Erythroblast (primary cell): Measurements from ENCODE around the gene NPR3.

Source experiments
- GATA1 ChIP-seq: IDR thresholded peaks from 2 replicates; pipeline ENCODE4 v1.6.1; 2011; ENCODE audit warnings: low read depth, mild to moderate bottlenecking, control low read depth, low read length, moderate library complexity
- POLR2A ChIP-seq: IDR thresholded peaks from 2 replicates; pipeline ENCODE4 v1.6.1; 2011; ENCODE audit warnings: mild to moderate bottlenecking, low read length

DNA sequence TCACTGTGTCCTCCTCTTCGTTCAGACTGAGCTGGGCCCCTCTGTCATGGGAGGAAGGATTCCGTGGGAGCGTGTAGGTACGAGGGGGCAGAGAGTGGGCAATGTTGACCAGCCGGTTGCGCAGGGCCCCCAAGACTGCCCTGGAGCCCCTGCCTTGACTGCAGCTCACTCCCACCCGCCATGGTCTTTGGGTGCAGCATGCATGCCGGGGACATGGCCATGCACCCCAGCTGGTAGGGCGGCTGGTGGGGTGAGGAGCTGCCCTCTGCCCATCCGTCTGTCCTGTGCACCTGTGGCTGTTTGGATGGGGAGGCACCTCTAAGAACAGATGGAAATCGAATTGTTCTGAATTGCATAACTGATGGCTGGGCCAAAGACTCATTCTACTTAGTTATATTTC is 42.6 kb upstream of the NPR3 start:
- TF ChIP-seq POLR2A = no peak
- TF ChIP-seq GATA1 = no peak
